A549 (cell line): Measurements from ENCODE around the gene NEDD4L.

Experiments
- MAX ChIP-seq: IDR thresholded peaks from 2 replicates; pipeline ENCODE4 v1.6.1; 2012
- POLR2A ChIP-seq: IDR thresholded peaks from 2 replicates; pipeline ENCODE4 v1.6.1; 2012; ENCODE audit warnings: mild to moderate bottlenecking, low read length
- ZNF302 ChIP-seq: fragments of 250-450 bp; sonication (Bioruptor Pico); IDR thresholded peaks from 2 replicates; pipeline ENCODE4 v1.9.0; 2021; ENCODE audit warnings: inconsistent platforms, mild to moderate bottlenecking, moderate library complexity
- TF ChIP-seq, protein P1 (sequence below): fragments of 150-350 bp; IDR thresholded peaks from 2 replicates; pipeline ENCODE4 v1.6.1; 2014; ENCODE audit warnings: low read depth, mild to moderate bottlenecking, low read length
- TF ChIP-seq, protein P2 (sequence below): fragments of >200 bp; sonication (Bioruptor Twin); formaldehyde crosslinking; IDR thresholded peaks from 3 replicates; pipeline ENCODE4 v1.5.1; 2016

GRCh38 chr18:58341916-58342315 is 297.9 kb downstream of the NEDD4L start:
- TF ChIP-seq, protein P1, sequence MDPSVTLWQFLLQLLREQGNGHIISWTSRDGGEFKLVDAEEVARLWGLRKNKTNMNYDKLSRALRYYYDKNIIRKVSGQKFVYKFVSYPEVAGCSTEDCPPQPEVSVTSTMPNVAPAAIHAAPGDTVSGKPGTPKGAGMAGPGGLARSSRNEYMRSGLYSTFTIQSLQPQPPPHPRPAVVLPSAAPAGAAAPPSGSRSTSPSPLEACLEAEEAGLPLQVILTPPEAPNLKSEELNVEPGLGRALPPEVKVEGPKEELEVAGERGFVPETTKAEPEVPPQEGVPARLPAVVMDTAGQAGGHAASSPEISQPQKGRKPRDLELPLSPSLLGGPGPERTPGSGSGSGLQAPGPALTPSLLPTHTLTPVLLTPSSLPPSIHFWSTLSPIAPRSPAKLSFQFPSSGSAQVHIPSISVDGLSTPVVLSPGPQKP = no peak
- TF ChIP-seq, protein P2, sequence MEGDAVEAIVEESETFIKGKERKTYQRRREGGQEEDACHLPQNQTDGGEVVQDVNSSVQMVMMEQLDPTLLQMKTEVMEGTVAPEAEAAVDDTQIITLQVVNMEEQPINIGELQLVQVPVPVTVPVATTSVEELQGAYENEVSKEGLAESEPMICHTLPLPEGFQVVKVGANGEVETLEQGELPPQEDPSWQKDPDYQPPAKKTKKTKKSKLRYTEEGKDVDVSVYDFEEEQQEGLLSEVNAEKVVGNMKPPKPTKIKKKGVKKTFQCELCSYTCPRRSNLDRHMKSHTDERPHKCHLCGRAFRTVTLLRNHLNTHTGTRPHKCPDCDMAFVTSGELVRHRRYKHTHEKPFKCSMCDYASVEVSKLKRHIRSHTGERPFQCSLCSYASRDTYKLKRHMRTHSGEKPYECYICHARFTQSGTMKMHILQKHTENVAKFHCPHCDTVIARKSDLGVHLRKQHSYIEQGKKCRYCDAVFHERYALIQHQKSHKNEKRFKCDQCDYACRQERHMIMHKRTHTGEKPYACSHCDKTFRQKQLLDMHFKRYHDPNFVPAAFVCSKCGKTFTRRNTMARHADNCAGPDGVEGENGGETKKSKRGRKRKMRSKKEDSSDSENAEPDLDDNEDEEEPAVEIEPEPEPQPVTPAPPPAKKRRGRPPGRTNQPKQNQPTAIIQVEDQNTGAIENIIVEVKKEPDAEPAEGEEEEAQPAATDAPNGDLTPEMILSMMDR = no peak
- no peak for TF ChIP-seq ZNF302 (CRISPR knock-in tag)
- TF ChIP-seq MAX = no peak
- no peak for TF ChIP-seq POLR2A
